ENCODE measurements around the gene CMTM5.

DNA sequence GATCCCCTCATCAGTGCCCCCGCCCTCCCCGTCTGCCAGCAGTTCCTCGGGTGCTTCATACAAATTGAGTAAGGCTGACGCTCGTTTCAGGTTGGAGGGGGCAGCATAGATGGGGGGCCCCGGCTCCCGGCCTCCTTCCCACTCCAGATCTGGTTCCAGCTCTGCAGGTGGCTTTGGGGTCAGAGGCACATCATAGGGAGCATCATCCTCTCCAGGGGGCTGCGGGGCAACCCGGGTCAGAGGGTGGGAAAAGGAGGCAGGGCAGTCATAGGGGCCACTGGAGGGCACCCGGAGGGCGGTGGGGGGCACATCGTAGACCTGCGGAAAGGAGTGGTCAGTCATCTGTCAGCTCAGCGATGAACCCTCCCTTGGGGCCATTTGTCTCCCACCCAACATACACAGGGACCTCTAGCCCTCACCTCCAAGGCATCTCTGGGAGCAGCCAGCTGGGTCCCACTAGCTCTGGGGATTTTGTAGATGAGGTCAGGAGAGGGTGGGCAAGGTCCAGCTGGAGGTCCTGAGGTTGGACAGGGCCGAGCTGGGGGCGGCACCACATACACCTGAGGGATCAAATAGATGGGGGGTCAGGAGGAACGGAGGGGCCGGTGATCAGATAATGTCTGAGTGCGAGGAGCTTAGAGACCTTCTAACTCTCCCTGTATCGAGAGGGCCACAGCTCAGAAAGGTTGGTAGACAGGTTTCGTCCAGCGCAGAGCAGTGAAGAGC, 17.0 kb upstream of the CMTM5 start:
- TF ChIP-seq, protein P1, sequence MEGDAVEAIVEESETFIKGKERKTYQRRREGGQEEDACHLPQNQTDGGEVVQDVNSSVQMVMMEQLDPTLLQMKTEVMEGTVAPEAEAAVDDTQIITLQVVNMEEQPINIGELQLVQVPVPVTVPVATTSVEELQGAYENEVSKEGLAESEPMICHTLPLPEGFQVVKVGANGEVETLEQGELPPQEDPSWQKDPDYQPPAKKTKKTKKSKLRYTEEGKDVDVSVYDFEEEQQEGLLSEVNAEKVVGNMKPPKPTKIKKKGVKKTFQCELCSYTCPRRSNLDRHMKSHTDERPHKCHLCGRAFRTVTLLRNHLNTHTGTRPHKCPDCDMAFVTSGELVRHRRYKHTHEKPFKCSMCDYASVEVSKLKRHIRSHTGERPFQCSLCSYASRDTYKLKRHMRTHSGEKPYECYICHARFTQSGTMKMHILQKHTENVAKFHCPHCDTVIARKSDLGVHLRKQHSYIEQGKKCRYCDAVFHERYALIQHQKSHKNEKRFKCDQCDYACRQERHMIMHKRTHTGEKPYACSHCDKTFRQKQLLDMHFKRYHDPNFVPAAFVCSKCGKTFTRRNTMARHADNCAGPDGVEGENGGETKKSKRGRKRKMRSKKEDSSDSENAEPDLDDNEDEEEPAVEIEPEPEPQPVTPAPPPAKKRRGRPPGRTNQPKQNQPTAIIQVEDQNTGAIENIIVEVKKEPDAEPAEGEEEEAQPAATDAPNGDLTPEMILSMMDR (IDR thresholded peaks at IDR 0.05): no peak
- TF ChIP-seq POLR2AphosphoS5 (IDR thresholded peaks at IDR 0.05) (no peak), POLR2A (IDR thresholded peaks at IDR 0.05) (no peak)

Measured in transverse colon (tissue), 4 donors.